Measurements from ENCODE around the gene KCNMA1. TPM values are rescaled to one million over a fixed set of nuclear protein-coding genes. Genes with fewer than 3 reads are reported as not detected.

Gene KCNMA1
- total RNA-seq, 3 donors from 2014 or later, result 0.10 to 0.60 (median 0.18) TPM

GRCh38 chr10:76884673-76885275 is 752.8 kb downstream of the KCNMA1 start:
- DNase-seq (no peak), ATAC-seq (no peak)
- Mint-ChIP-seq H3K4me3 (no peak overlapping the region), H3K36me3 (ENCODE audit: insufficient read depth) (no peaks in the 10 kb centered on the region), H3K27me3 (ENCODE audit: low read depth) (peaks cover 3% of the 10 kb centered on the region), H3K4me1 (ENCODE audit: low read depth) (no peaks in the 10 kb centered on the region), H3K9me3 (no peaks in the 10 kb centered on the region)

GRCh38 chr10:76883596-76883995 is 754.0 kb downstream of the KCNMA1 start:
- ATAC-seq (no peak), DNase-seq (no peak)
- Mint-ChIP-seq H3K9me3 (no peaks in the 10 kb centered on the region), H3K4me3 (no peak overlapping the region), H3K4me1 (ENCODE audit: low read depth) (no peaks in the 10 kb centered on the region), H3K27me3 (ENCODE audit: low read depth) (peaks cover 3% of the 10 kb centered on the region), H3K36me3 (ENCODE audit: insufficient read depth) (no peaks in the 10 kb centered on the region)

GRCh38 chr10:76882796-76883195 is 754.8 kb downstream of the KCNMA1 start:
- no peak for DNase-seq
- no peak for ATAC-seq
- Mint-ChIP-seq H3K9me3 (no peaks in the 10 kb centered on the region), H3K4me1 (ENCODE audit: low read depth) (no peaks in the 10 kb centered on the region), H3K4me3 (no peak overlapping the region), H3K27me3 (ENCODE audit: low read depth) (peaks cover 3% of the 10 kb centered on the region), H3K36me3 (ENCODE audit: insufficient read depth) (no peaks in the 10 kb centered on the region)

GRCh38 chr10:76882245-76882644 is 755.4 kb downstream of the KCNMA1 start:
- DNase-seq, result no peak
- Mint-ChIP-seq H3K27me3 (ENCODE audit: low read depth) (peaks cover 2% of the 10 kb centered on the region), H3K9me3 (no peaks in the 10 kb centered on the region)

GRCh38 chr10:76881477-76882220 is 756.0 kb downstream of the KCNMA1 start:
- Mint-ChIP-seq H3K27me3 (ENCODE audit: low read depth) (no peaks in the 10 kb centered on the region), H3K36me3 (ENCODE audit: insufficient read depth) (no peaks in the 10 kb centered on the region), H3K9me3 (no peaks in the 10 kb centered on the region), H3K4me3 (no peak overlapping the region), H3K4me1 (ENCODE audit: low read depth) (no peaks in the 10 kb centered on the region)
- ATAC-seq, result peak in 1 of 2 donors; percentile 62
- no peak for DNase-seq

More at GRCh38 chr10:76882245-76882644, 755.4 kb downstream of the KCNMA1 start:
- Mint-ChIP-seq H3K4me1 (ENCODE audit: low read depth) (no peaks in the 10 kb centered on the region), H3K4me3 (no peak overlapping the region), H3K36me3 (ENCODE audit: insufficient read depth) (no peaks in the 10 kb centered on the region)
- ATAC-seq, result no peak

- Mint-ChIP-seq H3K27me3 (ENCODE audit: low read depth) (no peaks in the 10 kb centered on the region), H3K36me3 (ENCODE audit: insufficient read depth) (no peaks in the 10 kb centered on the region), H3K4me3 (no peak overlapping the region), H3K4me1 (ENCODE audit: low read depth) (no peaks in the 10 kb centered on the region), H3K9me3 (no peaks in the 10 kb centered on the region)
- no peak for DNase-seq
- ATAC-seq, result no peak
Observed at GRCh38 chr10:76880931-76881330, 756.7 kb downstream of the KCNMA1 start.

GRCh38 chr10:76879116-76879913 is 758.3 kb downstream of the KCNMA1 start:
- Mint-ChIP-seq H3K4me1 (ENCODE audit: low read depth) (no peaks in the 10 kb centered on the region), H3K36me3 (ENCODE audit: insufficient read depth) (no peaks in the 10 kb centered on the region), H3K27me3 (ENCODE audit: low read depth) (no peaks in the 10 kb centered on the region), H3K4me3 (no peak overlapping the region), H3K9me3 (no peaks in the 10 kb centered on the region)
- ATAC-seq, result no peak
- no peak for DNase-seq

GRCh38 chr10:76878514-76878913 is 759.1 kb downstream of the KCNMA1 start:
- ATAC-seq, result no peak
- peaks cover 2% of the 10 kb centered on the region for H3K27me3 Mint-ChIP-seq (ENCODE audit: low read depth)
- DNase-seq, result no peak
- H3K4me1 Mint-ChIP-seq (ENCODE audit: low read depth), result no peaks in the 10 kb centered on the region
- H3K9me3 Mint-ChIP-seq, result no peaks in the 10 kb centered on the region
- H3K4me3 Mint-ChIP-seq, result no peak overlapping the region
- H3K36me3 Mint-ChIP-seq (ENCODE audit: insufficient read depth), result no peaks in the 10 kb centered on the region

- Mint-ChIP-seq H3K27me3 (ENCODE audit: low read depth) (peaks cover 3% of the 10 kb centered on the region), H3K4me1 (ENCODE audit: low read depth) (no peaks in the 10 kb centered on the region), H3K36me3 (ENCODE audit: insufficient read depth) (no peaks in the 10 kb centered on the region), H3K4me3 (no peak overlapping the region), H3K9me3 (no peaks in the 10 kb centered on the region)
- DNase-seq (no peak), ATAC-seq (no peak)
Observed at GRCh38 chr10:76874896-76875295, 762.7 kb downstream of the KCNMA1 start.

- H3K36me3 Mint-ChIP-seq (ENCODE audit: insufficient read depth), result no peaks in the 10 kb centered on the region
- H3K4me1 Mint-ChIP-seq (ENCODE audit: low read depth), result no peaks in the 10 kb centered on the region
- ATAC-seq (no peak), DNase-seq (no peak)
- no peaks in the 10 kb centered on the region for H3K9me3 Mint-ChIP-seq
- H3K27me3 Mint-ChIP-seq (ENCODE audit: low read depth), result peaks cover 3% of the 10 kb centered on the region
- no peak overlapping the region for H3K4me3 Mint-ChIP-seq
Observed at GRCh38 chr10:76874176-76874575, 763.4 kb downstream of the KCNMA1 start.

- Mint-ChIP-seq H3K9me3 (no peaks in the 10 kb centered on the region), H3K27me3 (ENCODE audit: low read depth) (peaks cover 3% of the 10 kb centered on the region), H3K4me1 (ENCODE audit: low read depth) (no peaks in the 10 kb centered on the region), H3K4me3 (no peak overlapping the region), H3K36me3 (ENCODE audit: insufficient read depth) (no peaks in the 10 kb centered on the region)
- DNase-seq (no peak), ATAC-seq (no peak)
Observed at GRCh38 chr10:76871697-76872295, 765.8 kb downstream of the KCNMA1 start.

- H3K36me3 Mint-ChIP-seq (ENCODE audit: insufficient read depth), result no peaks in the 10 kb centered on the region
- ATAC-seq, result no peak
- no peaks in the 10 kb centered on the region for H3K9me3 Mint-ChIP-seq
- no peaks in the 10 kb centered on the region for H3K4me1 Mint-ChIP-seq (ENCODE audit: low read depth)
- H3K4me3 Mint-ChIP-seq, result no peak overlapping the region
- no peak for DNase-seq
- peaks cover 3% of the 10 kb centered on the region for H3K27me3 Mint-ChIP-seq (ENCODE audit: low read depth)
Observed at GRCh38 chr10:76869931-76870330, 767.7 kb downstream of the KCNMA1 start.

GRCh38 chr10:76868098-76868977 is 769.3 kb downstream of the KCNMA1 start:
- Mint-ChIP-seq H3K4me3 (no peak overlapping the region), H3K27me3 (ENCODE audit: low read depth) (no peaks in the 10 kb centered on the region), H3K36me3 (ENCODE audit: insufficient read depth) (no peaks in the 10 kb centered on the region), H3K4me1 (ENCODE audit: low read depth) (no peaks in the 10 kb centered on the region), H3K9me3 (no peaks in the 10 kb centered on the region)
- ATAC-seq, result no peak
- DNase-seq, result no peak
